Uterus (tissue), 4 donors: ENCODE results near the gene SMIM44. TPM values are rescaled to one million over a fixed set of nuclear protein-coding genes. Genes with fewer than 3 reads are reported as not detected.
"Not testable (repeated sequence)": the region's sequence is repeated elsewhere in the genome, so short reads cannot be mapped to it uniquely, and the experiment has no call there.

Experiments
- DNase-seq, 2 donors: peaks; one replicate each; pipeline ENCODE4 v3.0.0-alpha.2; 2019 to 2020
- H3K27ac ChIP-seq, 2 donors: fragments of 200-600 bp; sonication (generic); 1 replicate in 1 of 2; 2 replicates in 1 of 2; pipeline ENCODE4 v1.5.1; 2016 to 2018
- H3K27me3 ChIP-seq, 2 donors: fragments of 200-600 bp; sonication (generic); one replicate each; pipeline ENCODE4 v1.5.1; 2018 to 2019; ENCODE audit warnings: control low read depth in 1 of 2
- H3K36me3 ChIP-seq, 2 donors: fragments of 200-600 bp; sonication (generic); one replicate each; pipeline ENCODE4 v1.5.1; 2019; ENCODE audit warnings: control low read depth in 1 of 2
- H3K4me1 ChIP-seq, 2 donors: fragments of 200-600 bp; sonication (generic); one replicate each; pipeline ENCODE4 v1.5.1; 2018 to 2019; ENCODE audit warnings: control low read depth in 1 of 2
- H3K4me3 ChIP-seq, 2 donors: fragments of 200-600 bp; sonication (generic); 1 replicate in 1 of 2; 2 replicates in 1 of 2; pipeline ENCODE4 v1.5.1; 2018 to 2019; ENCODE audit warnings: mild to moderate bottlenecking in 1 of 2
- H3K9me3 ChIP-seq, 2 donors: fragments of 200-600 bp; sonication (generic); one replicate each; pipeline ENCODE4 v1.5.1; 2019; ENCODE audit warnings: control low read depth in 1 of 2
- CTCF ChIP-seq, 4 experiments: fragments of 200-600 bp in 2 of 4; fragments of 450-650 bp in 2 of 4; sonication (generic) in 2 of 4; IDR thresholded peaks; one replicate each; pipeline ENCODE4 v1.5.1; 2016 to 2019; ENCODE audit warnings: antibody characterized with exemption in 4 of 4, mild to moderate bottlenecking in 2 of 4, moderate library complexity in 1 of 4
- POLR2A ChIP-seq, 2 donors: fragments of 450-650 bp; IDR thresholded peaks; one replicate each; pipeline ENCODE4 v1.6.1; 2016; ENCODE audit warnings: antibody characterized with exemption in 2 of 2, mild to moderate bottlenecking in 1 of 2, moderate library complexity in 1 of 2
- intact Hi-C: fragments of 100-400 bp; cut with DNase I; formaldehyde crosslinking; loops from one replicate; pipeline ENCODE4 v1.15.1; 2023; ENCODE audit warnings: low total_unique reads
- total RNA-seq, 4 donors: library from RNA; depleted of rRNA in 3 of 4; stranded (reverse); fragments of >200 nt in 3 of 4; gene quantifications; one replicate each; pipeline versions ENCODE4 v1.1.0 to v1.2.4, GENCODE V29; 2014 to 2023
- donor health status: DM: yes; HTN: yes; CAD: no.

Gene SMIM44
- total RNA-seq, 4 donors from 2014 or later = not detected

DNA sequence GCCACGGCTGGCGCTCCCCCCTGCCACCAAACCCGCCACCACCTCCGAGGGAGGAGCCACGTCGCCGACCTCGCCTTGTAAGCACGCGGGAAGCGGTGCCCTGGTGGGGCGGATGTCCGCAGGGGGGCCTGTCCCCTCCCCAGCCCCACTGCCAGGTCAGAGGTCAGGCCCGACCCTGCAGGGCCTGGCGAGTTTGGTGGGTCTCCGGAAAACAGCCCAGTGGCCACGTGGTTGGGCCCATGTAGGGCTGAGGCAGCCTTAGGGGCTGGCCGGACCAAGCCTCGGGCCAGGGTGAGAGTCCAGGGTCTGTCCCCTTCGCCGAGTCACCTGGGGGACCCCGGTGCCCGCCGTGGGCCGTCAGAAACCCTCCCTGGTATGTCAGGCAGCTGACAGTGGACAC is 29.4 kb downstream of the SMIM44 start:
- no peak for DNase-seq
- Histone ChIP-seq H3K27ac (peak overlapping the region; percentile 91 to 98), H3K4me1 (peaks cover 2 to 40% of the 10 kb centered on the region in 2 donors), H3K4me3 (no peak overlapping the region), H3K9me3 (no peaks in the 10 kb centered on the region), H3K27me3 (no peaks in the 10 kb centered on the region), H3K36me3 (no peaks in the 10 kb centered on the region)
- TF ChIP-seq CTCF (IDR thresholded peaks at IDR 0.05) = no peak
- no peak for TF ChIP-seq POLR2A (IDR thresholded peaks at IDR 0.05)
- intact Hi-C loops = no loop called here

DNA sequence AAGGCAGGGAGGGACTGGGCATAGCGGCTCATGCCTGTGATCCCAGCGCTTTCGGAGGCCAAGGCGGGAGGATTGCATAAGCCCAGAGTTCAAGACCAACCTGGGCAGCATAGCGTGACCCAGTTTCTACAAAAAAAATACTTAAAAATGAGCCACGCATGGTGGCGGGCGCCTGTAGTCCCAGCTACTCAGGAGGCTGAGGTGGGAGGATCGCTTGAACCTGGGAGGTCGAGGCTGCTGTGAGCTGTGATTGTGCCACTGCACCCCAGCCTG is 30.4 kb downstream of the SMIM44 start:
- Histone ChIP-seq H3K4me1 (peaks cover 0 to 30% of the 10 kb centered on the region in 2 donors), H3K27ac (peak overlapping the region; percentile 91 to 98)
- H3K27me3 ChIP-seq, DNase-seq, H3K36me3 ChIP-seq, H3K4me3 ChIP-seq, H3K9me3 ChIP-seq, intact Hi-C loops: not testable (repeated sequence)

GRCh38 chr19:3452171-3452941 is 30.9 kb downstream of the SMIM44 start:
- no peaks in the 10 kb centered on the region for H3K27me3 ChIP-seq
- no peak for TF ChIP-seq POLR2A (IDR thresholded peaks at IDR 0.05)
- TF ChIP-seq CTCF (IDR thresholded peaks at IDR 0.05) = no peak
- peak in 1 of 2 donors; percentile 18 for DNase-seq
- H3K4me1 ChIP-seq = peaks cover 0 to 25% of the 10 kb centered on the region in 2 donors
- H3K4me3 ChIP-seq = no peak overlapping the region
- no peaks in the 10 kb centered on the region for H3K9me3 ChIP-seq
- H3K27ac ChIP-seq = peak overlapping the region; percentile 91 to 98
- no peaks in the 10 kb centered on the region for H3K36me3 ChIP-seq
- intact Hi-C loops = no loop called here

GRCh38 chr19:3451451-3451866 is 31.8 kb downstream of the SMIM44 start:
- Histone ChIP-seq H3K4me1 (peaks cover 0 to 16% of the 10 kb centered on the region in 2 donors), H3K9me3 (no peaks in the 10 kb centered on the region), H3K27ac (peak overlapping the region; percentile 91 to 98), H3K36me3 (no peaks in the 10 kb centered on the region), H3K4me3 (no peak overlapping the region), H3K27me3 (no peaks in the 10 kb centered on the region)
- TF ChIP-seq CTCF (IDR thresholded peaks at IDR 0.05) (no peak), POLR2A (IDR thresholded peaks at IDR 0.05) (no peak)
- intact Hi-C loops = no loop called here
- peak in 1 of 2 donors; percentile 19 for DNase-seq

DNA sequence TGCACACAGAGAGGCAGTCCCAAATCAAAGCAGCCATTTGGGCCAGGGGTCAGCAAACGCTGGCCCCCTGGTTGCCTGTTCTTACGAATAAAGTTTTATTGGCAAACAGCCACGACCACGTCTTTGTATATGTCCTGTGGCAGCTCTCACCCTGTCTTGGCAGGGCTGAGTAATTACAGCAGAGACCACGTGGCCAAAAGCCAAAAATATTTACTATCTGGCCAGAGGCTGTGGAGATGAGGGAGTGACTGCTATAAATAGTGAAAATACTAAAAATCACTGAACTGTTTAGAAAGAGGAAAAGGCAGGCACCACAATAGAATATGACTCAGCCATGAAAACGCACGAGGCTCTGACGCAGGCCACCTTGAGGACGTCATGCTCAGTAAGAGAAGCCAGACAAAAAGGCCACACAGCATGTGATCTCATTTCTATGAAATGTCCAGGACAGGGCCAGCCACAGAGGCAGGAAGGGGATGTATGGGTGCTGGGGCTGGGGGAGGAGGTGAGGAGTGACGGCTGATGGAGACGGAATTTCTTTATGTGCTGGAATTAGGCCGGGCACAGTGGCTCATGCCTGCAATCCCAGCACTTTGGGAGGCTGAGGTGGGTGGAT is 32.3 kb downstream of the SMIM44 start:
- intact Hi-C loops = no loop called here
- Histone ChIP-seq H3K4me3 (no peak overlapping the region), H3K36me3 (no peaks in the 10 kb centered on the region)

More for the DNA sequence above, 32.3 kb downstream of the SMIM44 start:
- Histone ChIP-seq H3K4me1 (peaks cover 0 to 10% of the 10 kb centered on the region in 2 donors), H3K27me3 (no peaks in the 10 kb centered on the region), H3K9me3 (no peaks in the 10 kb centered on the region), H3K27ac (peak overlapping the region; percentile 91 to 98)
- TF ChIP-seq CTCF (IDR thresholded peaks at IDR 0.05) (no peak), POLR2A (IDR thresholded peaks at IDR 0.05) (peak in 1 of 2 donors; percentile 53)
- DNase-seq = peak; percentile 88 to 93
